Endothelial cell of umbilical vein (primary cell): ENCODE results near the gene SOX9. TPM values are rescaled to one million over a fixed set of nuclear protein-coding genes. Genes with fewer than 3 reads are reported as not detected.

Experiments
- BruUV-seq: library from RNA; stranded (reverse); fragments of 400-500 nt; replicated peaks from 2 replicates; lab custom pipeline; 2021; lab: Mats Ljungman, UMichigan
- CTCF ChIA-PET: fragments of 300-600, 350-600 bp; sonication (Branson Sonifier 250); formaldehyde crosslinking; loops from one replicate; lab custom pipeline; 2021; ENCODE audit warnings: antibody characterized with exemption, inconsistent platforms; lab: Charles Lee
- POLR2A ChIA-PET: fragments of 300-600, 350-600 bp; sonication (Branson Sonifier 250); formaldehyde crosslinking; loops from one replicate; lab custom pipeline; 2021; ENCODE audit warnings: antibody characterized with exemption, inconsistent platforms; lab: Charles Lee
- DNase-seq: peaks from one replicate; pipeline ENCODE4 v3.0.0-alpha.2; 2011; ENCODE audit warnings: low read depth, low spot score
- FAIRE-seq: peaks from 2 replicates; lab custom pipeline; 2011; peaks lifted over from hg19 to GRCh38; lab: Jason Lieb, UNC
- H2AFZ ChIP-seq: 2 replicates; pipeline ENCODE4 v1.6.0; 2012; ENCODE audit warnings: low read depth, low read length, control low read depth, inconsistent platforms
- H3K27ac ChIP-seq: 2 replicates; pipeline ENCODE4 v1.5.1; 2011; ENCODE audit warnings: low read depth, mild to moderate bottlenecking, control low read depth, low read length, moderate library complexity; ENCODE audit not compliant: insufficient read depth
- H3K27me3 ChIP-seq, 2 experiments: 2 replicates each; pipeline versions ENCODE4 v1.6.0 to v1.6.1; 2011; ENCODE audit warnings: low read length in 2 of 2, mixed read lengths in 1 of 2; ENCODE audit not compliant: control insufficient read depth in 2 of 2, insufficient read depth in 2 of 2
- H3K36me3 ChIP-seq, 2 experiments: 2 replicates in 1 of 2; 3 replicates in 1 of 2; pipeline ENCODE4 v1.5.1; 2011; ENCODE audit warnings: low read length in 2 of 2, mild to moderate bottlenecking in 1 of 2, moderate library complexity in 1 of 2; ENCODE audit not compliant: control insufficient read depth in 2 of 2, insufficient read depth in 2 of 2; ENCODE audit errors: extremely low read depth in 1 of 2
- H3K4me1 ChIP-seq: 3 replicates; pipeline ENCODE4 v1.5.1; 2011; ENCODE audit warnings: mild to moderate bottlenecking, low read length; ENCODE audit not compliant: control insufficient read depth, insufficient read depth; ENCODE audit errors: extremely low read depth
- H3K4me2 ChIP-seq: 2 replicates; pipeline ENCODE4 v1.6.1; 2011; ENCODE audit warnings: low read length, control low read depth, mixed read lengths; ENCODE audit not compliant: insufficient read depth
- H3K4me3 ChIP-seq, 3 experiments: fragments of 200-600 bp in 1 of 3; sonication (generic), shearing (Covaris generic) in 1 of 3; replicated peaks in 1 of 3; 2 replicates each; pipeline ENCODE4 v1.5.1; 2011 to 2016; ENCODE audit warnings: control low read depth in 3 of 3, low read length in 3 of 3, mild to moderate bottlenecking in 2 of 3, inconsistent platforms in 1 of 3, low read depth in 1 of 3, moderate library complexity in 1 of 3; ENCODE audit not compliant: insufficient read depth in 1 of 3
- H3K79me2 ChIP-seq: 2 replicates; pipeline ENCODE4 v1.6.0; 2012; ENCODE audit warnings: low read length, inconsistent platforms; ENCODE audit not compliant: control insufficient read depth, insufficient read depth
- H3K9ac ChIP-seq: replicated peaks from 2 replicates; pipeline ENCODE3; 2011; ENCODE audit warnings: low read length, control low read depth; ENCODE audit not compliant: insufficient read depth; ENCODE audit errors: extremely low read depth
- H3K9me1 ChIP-seq: replicated peaks from 3 replicates; pipeline ENCODE4 v1.6.0; 2011; ENCODE audit warnings: mild to moderate bottlenecking, low read length; ENCODE audit not compliant: control insufficient read depth, insufficient read depth; ENCODE audit errors: extremely low read depth
- H3K9me3 ChIP-seq: replicated peaks from 2 replicates; pipeline ENCODE4 v1.5.1; 2012; ENCODE audit warnings: low read length, inconsistent platforms; ENCODE audit not compliant: control insufficient read depth, insufficient read depth
- H4K20me1 ChIP-seq: replicated peaks from 2 replicates; pipeline ENCODE3; 2011; ENCODE audit warnings: mild to moderate bottlenecking, low read length; ENCODE audit not compliant: control insufficient read depth, insufficient read depth; ENCODE audit errors: extremely low read depth
- CTCF ChIP-seq, 2 donors: IDR thresholded peaks; 1 replicate in 1 of 2; 2 replicates in 1 of 2; pipeline ENCODE4 v1.5.1; 2011; ENCODE audit warnings: low read length in 2 of 2, mild to moderate bottlenecking in 2 of 2, moderate library complexity in 2 of 2, control low read depth in 1 of 2, inconsistent platforms in 1 of 2, low read depth in 1 of 2; ENCODE audit not compliant: insufficient read depth in 1 of 2; ENCODE audit errors: extremely low read depth in 1 of 2
- EZH2 ChIP-seq: IDR thresholded peaks from 2 replicates; pipeline ENCODE4 v1.6.1; 2012; ENCODE audit warnings: borderline replicate concordance, low read depth, mild to moderate bottlenecking, moderate library complexity, low read length, inconsistent platforms; ENCODE audit not compliant: severe bottlenecking
- FOS ChIP-seq: IDR thresholded peaks from 2 replicates; pipeline ENCODE4 v1.6.1; 2011; ENCODE audit warnings: mild to moderate bottlenecking, low read length, moderate library complexity, borderline replicate concordance; ENCODE audit not compliant: insufficient read depth
- GATA2 ChIP-seq: IDR thresholded peaks from 2 replicates; pipeline ENCODE4 v1.7.0; 2011; ENCODE audit warnings: low read depth, mild to moderate bottlenecking, moderate library complexity, mixed read lengths, low read length; ENCODE audit not compliant: insufficient read length, insufficient read depth
- JUN ChIP-seq: IDR thresholded peaks from 2 replicates; pipeline ENCODE4 v1.6.1; 2011; ENCODE audit warnings: borderline replicate concordance, low read depth; ENCODE audit not compliant: insufficient read length, insufficient read depth
- MYC ChIP-seq: IDR thresholded peaks from one replicate; pipeline ENCODE4 v1.6.1; 2011; ENCODE audit warnings: mild to moderate bottlenecking, low read depth, low read length
- POLR2A ChIP-seq: IDR thresholded peaks from 2 replicates; pipeline ENCODE4 v1.6.1; 2012; ENCODE audit warnings: low read depth, mild to moderate bottlenecking, control low read depth, low read length
- POLR2AphosphoS5 ChIP-seq: IDR thresholded peaks from 2 replicates; pipeline ENCODE4 v1.6.1; 2012; ENCODE audit warnings: low read depth, mild to moderate bottlenecking, control low read depth, low read length, moderate library complexity; ENCODE audit not compliant: insufficient read depth
- dilution Hi-C: fragments of 300-500 bp; cut with MboI; formaldehyde crosslinking; loops from one replicate; pipeline ENCODE4 v1.15.0; 2019; ENCODE audit warnings: low sequenced_read_pairs; ENCODE audit not compliant: extremely low pct_ligation_motif_present
- intact Hi-C: fragments of 100-400 bp; cut with micrococcal nuclease; formaldehyde crosslinking; loops from one replicate; pipeline ENCODE4 v1.10.0; 2022
- polyA plus RNA-seq, 4 experiments: library from polyadenylated mRNA; depleted of rRNA in 3 of 4; stranded (reverse) in 3 of 4; unstranded in 1 of 4; fragments of >200 nt; gene quantifications; 2 replicates each; pipeline versions ENCODE4 v1.2.1 to v1.2.3, GENCODE V29; 2011 to 2012; ENCODE audit warnings: missing spikeins in 1 of 4
- total RNA-seq: library from RNA; stranded (reverse); gene quantifications from 2 replicates; pipeline ENCODE4 v1.2.3, GENCODE V29; 2021
- TF ChIP-seq, protein P1 (sequence below): IDR thresholded peaks from 2 replicates; pipeline ENCODE4 v1.6.1; 2011; ENCODE audit not compliant: insufficient read depth, insufficient read length

SOX9 gene
- total and polyA plus RNA-seq, 2 donors (not counting 3 experiments of a cell fraction or from before 2014, with no cell fraction given), result not detected

- CTCF ChIA-PET, result interaction anchor here (0.6 to 1.5 kb wide), 2 partner anchors 387 to 1259 kb away, joined by 3 read pairs; no protein-coding TSS in a partner anchor
- H3K36me3 ChIP-seq, result no peaks in the 10 kb centered on the region
- no peak overlapping the region for H3K4me2 ChIP-seq
- no peak for DNase-seq
- H3K4me3 ChIP-seq, result no peak overlapping the region
- no peak overlapping the region for H2AFZ ChIP-seq
- H3K9me3 ChIP-seq, result peaks cover 5% of the 10 kb centered on the region
- H4K20me1 ChIP-seq, result no peaks in the 10 kb centered on the region
- intact Hi-C loops, result no loop called here
- H3K4me1 ChIP-seq, result no peaks in the 10 kb centered on the region
- H3K27ac ChIP-seq, result no peak overlapping the region
- no peaks in the 10 kb centered on the region for H3K27me3 ChIP-seq
- H3K9me1 ChIP-seq, result no peaks in the 10 kb centered on the region
- H3K9ac ChIP-seq, result no peak overlapping the region
- no TSS peak for BruUV-seq
- no peaks in the 10 kb centered on the region for H3K79me2 ChIP-seq
- dilution Hi-C loops, result no loop called here
- no peak for FAIRE-seq
- TF ChIP-seq EZH2 (no peak), CTCF (IDR thresholded peaks at IDR 0.05; ENCODE audit: extremely low read depth in 1 of 2, insufficient read depth in 1 of 2, low read depth in 1 of 2, low read length in 2 of 2) (no peak), POLR2A (no peak), MYC (no peak), POLR2AphosphoS5 (no peak), JUN (no peak), GATA2 (no peak), FOS (no peak)
- TF ChIP-seq, protein P1, sequence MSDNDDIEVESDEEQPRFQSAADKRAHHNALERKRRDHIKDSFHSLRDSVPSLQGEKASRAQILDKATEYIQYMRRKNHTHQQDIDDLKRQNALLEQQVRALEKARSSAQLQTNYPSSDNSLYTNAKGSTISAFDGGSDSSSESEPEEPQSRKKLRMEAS, result no peak
- POLR2A ChIA-PET, result no interaction called here
Observed at GRCh38 chr17:72169823-72170222, 49.0 kb downstream of the SOX9 start.
